Keratinocyte (primary cell): ENCODE measurements around the gene DAB1. TPM values are rescaled to one million over a fixed set of nuclear protein-coding genes. Genes with fewer than 3 reads are reported as not detected.

ENCODE experiments used
- DNase-seq: peaks from one replicate; pipeline ENCODE4 v3.0.0-alpha.2; 2011; ENCODE audit warnings: low read depth, missing footprints, low spot score
- FAIRE-seq: peaks from 2 replicates; lab custom pipeline; 2011; peaks lifted over from hg19 to GRCh38; lab: Jason Lieb, UNC
- H2AFZ ChIP-seq: 2 replicates; pipeline ENCODE4 v1.6.0; 2012; ENCODE audit warnings: low read length, control low read depth, inconsistent platforms; ENCODE audit not compliant: control insufficient read depth
- H3K27ac ChIP-seq: 2 replicates; pipeline ENCODE4 v1.5.1; 2011; ENCODE audit warnings: low read length; ENCODE audit not compliant: control insufficient read depth, insufficient read depth
- H3K27me3 ChIP-seq: 3 replicates; pipeline ENCODE4 v1.6.0; 2011; ENCODE audit warnings: low read length; ENCODE audit not compliant: control insufficient read depth, insufficient read depth; ENCODE audit errors: extremely low read depth
- H3K36me3 ChIP-seq, 2 experiments: 2 replicates in 1 of 2; 3 replicates in 1 of 2; pipeline ENCODE4 v1.5.1; 2011; ENCODE audit warnings: low read length in 2 of 2, mild to moderate bottlenecking in 1 of 2; ENCODE audit not compliant: control insufficient read depth in 2 of 2, insufficient read depth in 2 of 2; ENCODE audit errors: extremely low read depth in 1 of 2
- H3K4me1 ChIP-seq: 3 replicates; pipeline ENCODE4 v1.5.1; 2011; ENCODE audit warnings: low read length; ENCODE audit not compliant: control insufficient read depth, insufficient read depth; ENCODE audit errors: extremely low read depth
- H3K4me2 ChIP-seq: 3 replicates; pipeline ENCODE4 v1.6.0; 2011; ENCODE audit warnings: low read depth, low read length; ENCODE audit not compliant: control insufficient read depth, insufficient read depth; ENCODE audit errors: extremely low read depth
- H3K4me3 ChIP-seq, 3 experiments: fragments of 200-600 bp in 1 of 3; sonication (generic) in 1 of 3; 2 replicates in 2 of 3; 3 replicates in 1 of 3; pipeline ENCODE4 v1.5.1; 2011 to 2016; ENCODE audit warnings: low read length in 3 of 3, mild to moderate bottlenecking in 3 of 3, control low read depth in 2 of 3, inconsistent platforms in 1 of 3, low read depth in 1 of 3, mixed read lengths in 1 of 3, mixed run types in 1 of 3, moderate library complexity in 1 of 3; ENCODE audit not compliant: control insufficient read depth in 2 of 3, insufficient read depth in 2 of 3; ENCODE audit errors: extremely low read depth in 1 of 3
- H3K79me2 ChIP-seq: 2 replicates; pipeline ENCODE4 v1.6.0; 2012; ENCODE audit warnings: low read length; ENCODE audit not compliant: control insufficient read depth, insufficient read depth
- H3K9ac ChIP-seq: 3 replicates; pipeline ENCODE4 v1.6.0; 2011; ENCODE audit warnings: low read length; ENCODE audit not compliant: control insufficient read depth, insufficient read depth; ENCODE audit errors: extremely low read depth
- H3K9me1 ChIP-seq: 3 replicates; pipeline ENCODE4 v1.6.0; 2011; ENCODE audit warnings: low read length; ENCODE audit not compliant: control insufficient read depth, insufficient read depth; ENCODE audit errors: extremely low read depth
- H3K9me3 ChIP-seq: 2 replicates; pipeline ENCODE4 v1.5.1; 2012; ENCODE audit warnings: low read depth, low read length; ENCODE audit not compliant: control insufficient read depth
- H4K20me1 ChIP-seq: 3 replicates; pipeline ENCODE4 v1.6.0; 2011; ENCODE audit warnings: low read length; ENCODE audit not compliant: control insufficient read depth, insufficient read depth; ENCODE audit errors: extremely low read depth
- EZH2 ChIP-seq: IDR thresholded peaks from one replicate; pipeline ENCODE4 v1.6.1; 2012; ENCODE audit warnings: inconsistent platforms, mild to moderate bottlenecking, low read length, moderate library complexity
- dilution Hi-C: fragments of 300-500 bp; cut with MboI; formaldehyde crosslinking; loops from one replicate; pipeline ENCODE4 v1.7.0; 2020; ENCODE audit warnings: low sequenced_read_pairs; ENCODE audit not compliant: extremely low pct_ligation_motif_present
- polyA plus RNA-seq, 5 experiments: library from polyadenylated mRNA; depleted of rRNA in 3 of 5; stranded (reverse) in 3 of 5; stranded (forward) in 1 of 5; unstranded in 1 of 5; fragments of >200 nt; gene quantifications; 1 replicate in 1 of 5; 2 replicates in 3 of 5; 3 replicates in 1 of 5; pipeline versions ENCODE4 v1.2.1 to v1.2.3, GENCODE V29; 2011 to 2012; ENCODE audit warnings: missing spikeins in 2 of 5, low read depth in 1 of 5, low replicate concordance in 1 of 5
- TF ChIP-seq, protein P1 (sequence below), 3 experiments: IDR thresholded peaks in 1 of 3; conservative IDR thresholded peaks in 1 of 3; optimal IDR thresholded peaks in 1 of 3; 2 replicates in 2 of 3; 3 replicates in 1 of 3; pipeline versions ENCODE3 to v1.5.1; 2011; ENCODE audit warnings: low read length in 3 of 3, mild to moderate bottlenecking in 3 of 3, moderate library complexity in 2 of 3, control low read depth in 1 of 3, inconsistent platforms in 1 of 3; ENCODE audit not compliant: insufficient read depth in 2 of 3; ENCODE audit errors: extremely low read depth in 1 of 3

The DAB1 gene
- polyA plus RNA-seq, 1 donor (not counting 4 experiments of a cell fraction or from before 2014, with no cell fraction given), result 0.01 TPM

DNA sequence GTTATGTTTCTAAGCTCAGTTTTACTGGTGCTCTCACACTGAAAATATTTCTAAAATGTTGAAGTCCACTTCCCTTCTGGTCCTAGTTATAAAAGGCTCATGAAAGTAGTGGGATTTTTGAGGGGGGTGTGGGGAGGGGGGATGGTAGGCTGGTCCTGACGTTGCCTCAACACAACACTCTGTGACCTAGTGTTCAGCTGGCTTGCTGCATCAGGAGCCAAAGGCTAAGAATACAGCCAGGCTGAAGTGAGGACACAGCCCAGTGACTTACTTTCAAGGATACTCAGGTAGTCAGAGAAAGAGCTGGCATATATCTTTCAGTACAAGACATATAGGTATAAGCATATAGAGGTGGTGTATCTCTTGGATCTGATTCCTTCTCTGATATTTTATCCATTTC is 306.1 kb downstream of the DAB1 start:
- TF ChIP-seq EZH2, result no peak
- TF ChIP-seq, protein P1, sequence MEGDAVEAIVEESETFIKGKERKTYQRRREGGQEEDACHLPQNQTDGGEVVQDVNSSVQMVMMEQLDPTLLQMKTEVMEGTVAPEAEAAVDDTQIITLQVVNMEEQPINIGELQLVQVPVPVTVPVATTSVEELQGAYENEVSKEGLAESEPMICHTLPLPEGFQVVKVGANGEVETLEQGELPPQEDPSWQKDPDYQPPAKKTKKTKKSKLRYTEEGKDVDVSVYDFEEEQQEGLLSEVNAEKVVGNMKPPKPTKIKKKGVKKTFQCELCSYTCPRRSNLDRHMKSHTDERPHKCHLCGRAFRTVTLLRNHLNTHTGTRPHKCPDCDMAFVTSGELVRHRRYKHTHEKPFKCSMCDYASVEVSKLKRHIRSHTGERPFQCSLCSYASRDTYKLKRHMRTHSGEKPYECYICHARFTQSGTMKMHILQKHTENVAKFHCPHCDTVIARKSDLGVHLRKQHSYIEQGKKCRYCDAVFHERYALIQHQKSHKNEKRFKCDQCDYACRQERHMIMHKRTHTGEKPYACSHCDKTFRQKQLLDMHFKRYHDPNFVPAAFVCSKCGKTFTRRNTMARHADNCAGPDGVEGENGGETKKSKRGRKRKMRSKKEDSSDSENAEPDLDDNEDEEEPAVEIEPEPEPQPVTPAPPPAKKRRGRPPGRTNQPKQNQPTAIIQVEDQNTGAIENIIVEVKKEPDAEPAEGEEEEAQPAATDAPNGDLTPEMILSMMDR (optimal IDR thresholded peaks at IDR 0.05 in 1 of 3, IDR thresholded peaks at IDR 0.05 in 1 of 3, conservative IDR thresholded peaks at IDR 0.05 in 1 of 3; ENCODE audit: extremely low read depth in 1 of 3, insufficient read depth in 2 of 3, low read length in 3 of 3), result no peak
- H3K9me3 ChIP-seq, result no peaks in the 10 kb centered on the region
- H3K4me2 ChIP-seq, result no peak overlapping the region
- FAIRE-seq (no peak), DNase-seq (no peak)
- no peaks in the 10 kb centered on the region for H4K20me1 ChIP-seq
- no peak overlapping the region for H2AFZ ChIP-seq
- no peaks in the 10 kb centered on the region for H3K36me3 ChIP-seq
- no peak overlapping the region for H3K9ac ChIP-seq
- dilution Hi-C loops, result no loop called here
- H3K79me2 ChIP-seq, result no peaks in the 10 kb centered on the region
- peaks cover 4% of the 10 kb centered on the region for H3K4me1 ChIP-seq
- H3K4me3 ChIP-seq, result no peak overlapping the region
- H3K27ac ChIP-seq, result no peak overlapping the region
- no peaks in the 10 kb centered on the region for H3K27me3 ChIP-seq
- no peaks in the 10 kb centered on the region for H3K9me1 ChIP-seq

DNA sequence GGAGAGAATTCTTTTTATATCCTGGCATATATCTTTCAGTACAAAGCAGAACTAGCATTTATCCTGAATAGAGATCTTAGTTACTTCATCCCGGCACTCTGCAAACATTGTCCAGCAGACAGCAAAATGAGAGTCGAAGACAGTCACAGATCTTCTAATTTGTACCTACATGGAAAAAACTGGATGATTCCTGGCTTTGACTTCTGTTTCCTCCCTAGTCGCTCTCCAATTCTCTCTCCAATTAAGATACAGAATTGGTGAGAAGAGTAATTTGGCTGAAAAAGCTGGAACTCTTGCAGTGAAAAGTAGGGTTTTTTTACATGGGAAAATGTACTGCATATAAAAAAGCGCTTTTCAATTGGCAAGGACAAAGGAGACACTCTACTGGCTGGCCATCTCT is 307.0 kb downstream of the DAB1 start:
- H3K4me2 ChIP-seq, result no peak overlapping the region
- no peaks in the 10 kb centered on the region for H4K20me1 ChIP-seq
- DNase-seq (no peak), FAIRE-seq (no peak)
- no peak for TF ChIP-seq EZH2
- TF ChIP-seq, protein P1 (optimal IDR thresholded peaks at IDR 0.05 in 1 of 3, IDR thresholded peaks at IDR 0.05 in 1 of 3, conservative IDR thresholded peaks at IDR 0.05 in 1 of 3; ENCODE audit: extremely low read depth in 1 of 3, insufficient read depth in 2 of 3, low read length in 3 of 3), result no peak
- H2AFZ ChIP-seq, result no peak overlapping the region
- no peaks in the 10 kb centered on the region for H3K36me3 ChIP-seq
- H3K4me1 ChIP-seq, result peaks cover 4% of the 10 kb centered on the region
- H3K9ac ChIP-seq, result no peak overlapping the region
- H3K27me3 ChIP-seq, result no peaks in the 10 kb centered on the region
- H3K9me1 ChIP-seq, result no peaks in the 10 kb centered on the region
- no peak overlapping the region for H3K27ac ChIP-seq
- dilution Hi-C loops, result no loop called here
- H3K79me2 ChIP-seq, result no peaks in the 10 kb centered on the region
- no peaks in the 10 kb centered on the region for H3K9me3 ChIP-seq
- H3K4me3 ChIP-seq, result no peak overlapping the region
